HEK293 (cell line): ENCODE results near the gene ZNF19.
A peak's percentile ranks its signal among the peaks of the same experiment; 100 is the strongest.

Experiments used
- CTCF ChIA-PET: fragments of 350-600 bp; formaldehyde crosslinking; extraction: SDS; loops from one replicate; lab custom pipeline; 2021; ENCODE audit warnings: antibody characterized with exemption; lab: Yijun Ruan, JAX
- POLR2A ChIA-PET: fragments of 300-600 bp; formaldehyde crosslinking; extraction: SDS; loops from one replicate; lab custom pipeline; 2020; ENCODE audit warnings: antibody characterized with exemption, inconsistent platforms; lab: Yijun Ruan, JAX
- H3K27ac ChIP-seq: fragments of 200-500 bp; sonication (Bioruptor generic); 2 replicates; pipeline ENCODE4 v1.5.1; 2014; ENCODE audit warnings: low read depth, low read length, control low read depth, inconsistent platforms; ENCODE audit errors: extremely low read depth
- H3K36me3 ChIP-seq, 2 experiments: fragments of 200-500 bp in 1 of 2; sonication (Bioruptor generic) in 1 of 2; 1 replicate in 1 of 2; 2 replicates in 1 of 2; pipeline ENCODE4 v1.5.1; 2014 to 2017; ENCODE audit warnings: inconsistent platforms in 2 of 2, low read length in 2 of 2; ENCODE audit not compliant: control insufficient read depth in 2 of 2, insufficient read depth in 1 of 2
- H3K4me1 ChIP-seq: fragments of 200-500 bp; sonication (Bioruptor generic); 2 replicates; pipeline ENCODE4 v1.5.1; 2014; ENCODE audit warnings: mild to moderate bottlenecking, low read length, inconsistent platforms; ENCODE audit not compliant: control insufficient read depth, insufficient read depth
- H3K4me3 ChIP-seq: 2 replicates; pipeline ENCODE4 v1.5.1; 2011; ENCODE audit warnings: low read depth, mild to moderate bottlenecking, control low read depth, low read length, moderate library complexity
- H3K9me3 ChIP-seq: fragments of 200-500 bp; sonication (Bioruptor generic); 2 replicates; pipeline ENCODE4 v1.5.1; 2014; ENCODE audit warnings: low read depth, low read length, inconsistent platforms; ENCODE audit not compliant: control insufficient read depth, insufficient read depth
- KLF17 ChIP-seq: fragments of 450-650 bp; formaldehyde crosslinking; IDR thresholded peaks from 2 replicates; pipeline ENCODE4 v1.5.1; 2016; ENCODE audit warnings: missing biosample characterization, missing genetic modification characterization
- SALL2 ChIP-seq: fragments of 450-650 bp; formaldehyde crosslinking; IDR thresholded peaks from 2 replicates; pipeline ENCODE4 v1.5.0; 2017; ENCODE audit warnings: missing biosample characterization, mild to moderate bottlenecking, missing genetic modification characterization, borderline replicate concordance
- WT1 ChIP-seq: fragments of 450-650 bp; formaldehyde crosslinking; IDR thresholded peaks from 2 replicates; pipeline ENCODE4 v1.5.1; 2016; ENCODE audit warnings: missing biosample characterization, missing genetic modification characterization
- ZBTB21 ChIP-seq: fragments of 450-650 bp; formaldehyde crosslinking; IDR thresholded peaks from 2 replicates; pipeline ENCODE4 v1.5.1; 2017; ENCODE audit warnings: missing biosample characterization, missing genetic modification characterization
- ZBTB48 ChIP-seq: fragments of 450-650 bp; formaldehyde crosslinking; IDR thresholded peaks from 2 replicates; pipeline ENCODE4 v1.5.1; 2016; ENCODE audit warnings: missing biosample characterization, missing genetic modification characterization
- ZBTB7A ChIP-seq: fragments of 450-650 bp; formaldehyde crosslinking; IDR thresholded peaks from 2 replicates; pipeline ENCODE4 v1.5.1; 2016; ENCODE audit warnings: low read depth, missing biosample characterization, missing genetic modification characterization
- ZNF112 ChIP-seq: fragments of 450-650 bp; formaldehyde crosslinking; IDR thresholded peaks from 2 replicates; pipeline ENCODE4 v1.5.0; 2017; ENCODE audit warnings: missing biosample characterization, missing genetic modification characterization
- ZNF19 ChIP-seq: fragments of 450-650 bp; formaldehyde crosslinking; IDR thresholded peaks from 2 replicates; pipeline ENCODE4; 2016; ENCODE audit warnings: missing biosample characterization, missing genetic modification characterization, low read depth
- ZNF2 ChIP-seq: fragments of 450-650 bp; formaldehyde crosslinking; IDR thresholded peaks from 2 replicates; pipeline ENCODE4 v1.5.1; 2016; ENCODE audit warnings: missing biosample characterization, missing genetic modification characterization
- ZNF223 ChIP-seq: fragments of 450-650 bp; formaldehyde crosslinking; IDR thresholded peaks from 2 replicates; pipeline ENCODE4 v1.5.1; 2016; ENCODE audit warnings: missing biosample characterization, missing genetic modification characterization
- ZNF24 ChIP-seq: fragments of 450-650 bp; formaldehyde crosslinking; IDR thresholded peaks from 2 replicates; pipeline ENCODE4 v1.5.1; 2016; ENCODE audit warnings: missing biosample characterization, missing genetic modification characterization
- ZNF248 ChIP-seq: fragments of 450-650 bp; formaldehyde crosslinking; IDR thresholded peaks from 2 replicates; pipeline ENCODE4 v1.5.1; 2017; ENCODE audit warnings: missing biosample characterization, missing genetic modification characterization
- ZNF335 ChIP-seq: fragments of 450-650 bp; formaldehyde crosslinking; conservative IDR thresholded peaks from 2 replicates; pipeline ENCODE4 v1.5.1; 2016; ENCODE audit warnings: missing biosample characterization, missing genetic modification characterization
- ZNF366 ChIP-seq: fragments of 450-650 bp; formaldehyde crosslinking; conservative IDR thresholded peaks from 2 replicates; pipeline ENCODE4 v1.5.1; 2016; ENCODE audit warnings: missing biosample characterization, missing genetic modification characterization
- ZNF394 ChIP-seq: fragments of 450-650 bp; formaldehyde crosslinking; IDR thresholded peaks from 2 replicates; pipeline ENCODE4 v1.5.1; 2016; ENCODE audit warnings: missing biosample characterization, missing genetic modification characterization, mild to moderate bottlenecking, moderate library complexity, borderline replicate concordance
- ZNF426 ChIP-seq: fragments of 450-650 bp; formaldehyde crosslinking; IDR thresholded peaks from 2 replicates; pipeline ENCODE4 v1.5.1; 2017; ENCODE audit warnings: missing biosample characterization, missing genetic modification characterization, mild to moderate bottlenecking, inconsistent platforms, moderate library complexity
- ZNF48 ChIP-seq: fragments of 450-650 bp; formaldehyde crosslinking; IDR thresholded peaks from 2 replicates; pipeline ENCODE4 v1.5.1; 2016; ENCODE audit warnings: missing biosample characterization, missing genetic modification characterization
- ZNF510 ChIP-seq: fragments of 450-650 bp; formaldehyde crosslinking; IDR thresholded peaks from 2 replicates; pipeline ENCODE4 v1.5.1; 2018; ENCODE audit warnings: mild to moderate bottlenecking, missing genetic modification characterization, missing biosample characterization; ENCODE audit not compliant: insufficient replicate concordance
- ZNF529 ChIP-seq: fragments of 450-650 bp; formaldehyde crosslinking; IDR thresholded peaks from 2 replicates; pipeline ENCODE4 v1.5.1; 2017; ENCODE audit warnings: missing genetic modification characterization, missing biosample characterization; ENCODE audit not compliant: insufficient replicate concordance
- ZNF629 ChIP-seq: fragments of 450-650 bp; formaldehyde crosslinking; IDR thresholded peaks from 2 replicates; pipeline ENCODE4 v1.5.1; 2017; ENCODE audit warnings: missing biosample characterization, missing genetic modification characterization
- TF ChIP-seq, protein P1 (sequence below): fragments of 450-650 bp; formaldehyde crosslinking; IDR thresholded peaks from 2 replicates; pipeline ENCODE4 v1.5.1; 2016; ENCODE audit warnings: missing biosample characterization, missing genetic modification characterization
- TF ChIP-seq, protein P2 (sequence below): fragments of 450-650 bp; IDR thresholded peaks from 2 replicates; pipeline ENCODE4 v1.5.1; 2018; ENCODE audit warnings: missing biosample characterization, missing genetic modification characterization
- TF ChIP-seq, protein P3 (sequence below): fragments of 450-650 bp; formaldehyde crosslinking; IDR thresholded peaks from 2 replicates; pipeline ENCODE4 v1.5.1; 2016; ENCODE audit warnings: missing biosample characterization, missing genetic modification characterization, borderline replicate concordance

The ZNF19 gene

DNA sequence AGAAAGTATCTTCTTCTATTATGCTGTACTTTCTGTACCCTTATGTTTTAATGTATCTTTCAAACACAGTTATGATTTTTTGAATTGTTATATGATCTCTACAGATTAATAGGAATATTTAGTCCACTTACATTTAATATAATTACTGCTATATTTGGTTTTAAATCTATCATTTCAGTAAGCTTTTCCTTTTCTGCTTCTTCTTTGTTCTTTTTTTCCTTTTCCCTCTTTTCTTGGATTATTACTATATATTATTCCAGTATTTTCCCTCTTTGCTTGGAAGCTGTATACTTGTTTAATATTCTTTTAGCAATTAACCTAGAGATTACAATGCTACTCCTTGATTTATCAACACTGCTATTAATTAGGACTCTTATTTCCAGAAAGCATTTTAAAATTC, 60.7 kb downstream of the ZNF19 start:
- TF ChIP-seq, protein P1, sequence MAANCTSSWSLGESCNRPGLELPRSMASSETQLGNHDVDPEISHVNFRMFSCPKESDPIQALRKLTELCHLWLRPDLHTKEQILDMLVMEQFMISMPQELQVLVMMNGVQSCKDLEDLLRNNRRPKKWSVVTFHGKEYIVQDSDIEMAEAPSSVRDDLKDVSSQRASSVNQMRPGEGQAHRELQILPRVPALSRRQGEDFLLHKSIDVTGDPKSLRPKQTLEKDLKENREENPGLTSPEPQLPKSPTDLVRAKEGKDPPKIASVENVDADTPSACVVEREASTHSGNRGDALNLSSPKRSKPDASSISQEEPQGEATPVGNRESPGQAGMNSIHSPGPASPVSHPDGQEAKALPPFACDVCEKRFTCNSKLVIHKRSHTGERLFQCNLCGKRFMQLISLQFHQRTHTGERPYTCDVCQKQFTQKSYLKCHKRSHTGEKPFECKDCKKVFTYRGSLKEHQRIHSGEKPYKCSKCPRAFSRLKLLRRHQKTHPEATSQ (tag by site-specific recombination) = no peak
- TF ChIP-seq SALL2 (no peak), ZNF24 (tag by site-specific recombination) (no peak), ZBTB7A (no peak), ZBTB21 (no peak), ZNF2 (tag by site-specific recombination) (no peak), ZNF366 (tag by site-specific recombination) (no peak), ZNF112 (no peak), ZNF510 (tag by site-specific recombination) (no peak)
- TF ChIP-seq, protein P2, sequence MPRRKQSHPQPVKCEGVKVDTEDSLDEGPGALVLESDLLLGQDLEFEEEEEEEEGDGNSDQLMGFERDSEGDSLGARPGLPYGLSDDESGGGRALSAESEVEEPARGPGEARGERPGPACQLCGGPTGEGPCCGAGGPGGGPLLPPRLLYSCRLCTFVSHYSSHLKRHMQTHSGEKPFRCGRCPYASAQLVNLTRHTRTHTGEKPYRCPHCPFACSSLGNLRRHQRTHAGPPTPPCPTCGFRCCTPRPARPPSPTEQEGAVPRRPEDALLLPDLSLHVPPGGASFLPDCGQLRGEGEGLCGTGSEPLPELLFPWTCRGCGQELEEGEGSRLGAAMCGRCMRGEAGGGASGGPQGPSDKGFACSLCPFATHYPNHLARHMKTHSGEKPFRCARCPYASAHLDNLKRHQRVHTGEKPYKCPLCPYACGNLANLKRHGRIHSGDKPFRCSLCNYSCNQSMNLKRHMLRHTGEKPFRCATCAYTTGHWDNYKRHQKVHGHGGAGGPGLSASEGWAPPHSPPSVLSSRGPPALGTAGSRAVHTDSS (tag by site-specific recombination) = no peak
- POLR2A ChIA-PET = no interaction called here

GRCh38 chr16:71426880-71427615, 62.1 kb downstream of the ZNF19 start:
- no peaks in the 10 kb centered on the region for H3K4me1 ChIP-seq
- POLR2A ChIA-PET = interaction anchor here (0.6 to 1.8 kb wide), 4 partner anchors 35 to 666 kb away, joined by 3 to 8 read pairs (median 6); partner anchors contain the start of genes DHX38, TXNL4B and ZNF23
- CTCF ChIA-PET = interaction anchor here (0.8 to 11.6 kb wide), 8 partner anchors 15 to 218 kb away, joined by 3 to 77 read pairs (median 4); no protein-coding TSS in a partner anchor
- no peaks in the 10 kb centered on the region for H3K9me3 ChIP-seq
- H3K36me3 ChIP-seq = no peaks in the 10 kb centered on the region
- no peak overlapping the region for H3K4me3 ChIP-seq
- no peak overlapping the region for H3K27ac ChIP-seq
- TF ChIP-seq ZBTB48 (tag by site-specific recombination) (no peak), ZNF48 (tag by site-specific recombination) (no peak), ZNF629 (tag by site-specific recombination) (0 out of 2 replicates have a peak, but pooled peaks have one; percentile 48), WT1 (tag by site-specific recombination) (0 out of 2 replicates have a peak, but pooled peaks have one; percentile 14), ZNF529 (tag by site-specific recombination) (no peak), ZNF248 (tag by site-specific recombination) (no peak), ZNF223 (tag by site-specific recombination) (no peak), ZNF19 (tag by site-specific recombination) (no peak), ZNF426 (tag by site-specific recombination) (no peak), ZNF112 (no peak), ZNF335 (tag by site-specific recombination) (no peak), KLF17 (tag by site-specific recombination) (no peak), ZNF394 (tag by site-specific recombination) (0 out of 2 replicates have a peak, but pooled peaks have one; percentile 61)
- TF ChIP-seq, protein P1 (tag by site-specific recombination) = no peak
- TF ChIP-seq, protein P3, sequence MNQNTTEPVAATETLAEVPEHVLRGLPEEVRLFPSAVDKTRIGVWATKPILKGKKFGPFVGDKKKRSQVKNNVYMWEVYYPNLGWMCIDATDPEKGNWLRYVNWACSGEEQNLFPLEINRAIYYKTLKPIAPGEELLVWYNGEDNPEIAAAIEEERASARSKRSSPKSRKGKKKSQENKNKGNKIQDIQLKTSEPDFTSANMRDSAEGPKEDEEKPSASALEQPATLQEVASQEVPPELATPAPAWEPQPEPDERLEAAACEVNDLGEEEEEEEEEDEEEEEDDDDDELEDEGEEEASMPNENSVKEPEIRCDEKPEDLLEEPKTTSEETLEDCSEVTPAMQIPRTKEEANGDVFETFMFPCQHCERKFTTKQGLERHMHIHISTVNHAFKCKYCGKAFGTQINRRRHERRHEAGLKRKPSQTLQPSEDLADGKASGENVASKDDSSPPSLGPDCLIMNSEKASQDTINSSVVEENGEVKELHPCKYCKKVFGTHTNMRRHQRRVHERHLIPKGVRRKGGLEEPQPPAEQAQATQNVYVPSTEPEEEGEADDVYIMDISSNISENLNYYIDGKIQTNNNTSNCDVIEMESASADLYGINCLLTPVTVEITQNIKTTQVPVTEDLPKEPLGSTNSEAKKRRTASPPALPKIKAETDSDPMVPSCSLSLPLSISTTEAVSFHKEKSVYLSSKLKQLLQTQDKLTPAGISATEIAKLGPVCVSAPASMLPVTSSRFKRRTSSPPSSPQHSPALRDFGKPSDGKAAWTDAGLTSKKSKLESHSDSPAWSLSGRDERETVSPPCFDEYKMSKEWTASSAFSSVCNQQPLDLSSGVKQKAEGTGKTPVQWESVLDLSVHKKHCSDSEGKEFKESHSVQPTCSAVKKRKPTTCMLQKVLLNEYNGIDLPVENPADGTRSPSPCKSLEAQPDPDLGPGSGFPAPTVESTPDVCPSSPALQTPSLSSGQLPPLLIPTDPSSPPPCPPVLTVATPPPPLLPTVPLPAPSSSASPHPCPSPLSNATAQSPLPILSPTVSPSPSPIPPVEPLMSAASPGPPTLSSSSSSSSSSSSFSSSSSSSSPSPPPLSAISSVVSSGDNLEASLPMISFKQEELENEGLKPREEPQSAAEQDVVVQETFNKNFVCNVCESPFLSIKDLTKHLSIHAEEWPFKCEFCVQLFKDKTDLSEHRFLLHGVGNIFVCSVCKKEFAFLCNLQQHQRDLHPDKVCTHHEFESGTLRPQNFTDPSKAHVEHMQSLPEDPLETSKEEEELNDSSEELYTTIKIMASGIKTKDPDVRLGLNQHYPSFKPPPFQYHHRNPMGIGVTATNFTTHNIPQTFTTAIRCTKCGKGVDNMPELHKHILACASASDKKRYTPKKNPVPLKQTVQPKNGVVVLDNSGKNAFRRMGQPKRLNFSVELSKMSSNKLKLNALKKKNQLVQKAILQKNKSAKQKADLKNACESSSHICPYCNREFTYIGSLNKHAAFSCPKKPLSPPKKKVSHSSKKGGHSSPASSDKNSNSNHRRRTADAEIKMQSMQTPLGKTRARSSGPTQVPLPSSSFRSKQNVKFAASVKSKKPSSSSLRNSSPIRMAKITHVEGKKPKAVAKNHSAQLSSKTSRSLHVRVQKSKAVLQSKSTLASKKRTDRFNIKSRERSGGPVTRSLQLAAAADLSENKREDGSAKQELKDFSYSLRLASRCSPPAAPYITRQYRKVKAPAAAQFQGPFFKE (tag by site-specific recombination) = no peak

More for the DNA sequence above, 60.7 kb downstream of the ZNF19 start:
- no peaks in the 10 kb centered on the region for H3K36me3 ChIP-seq
- H3K4me3 ChIP-seq = no peak overlapping the region
- no peaks in the 10 kb centered on the region for H3K4me1 ChIP-seq
- CTCF ChIA-PET = interaction anchor here (1.5 to 11.6 kb wide), 2 partner anchors 16 to 182 kb away, joined by 6 to 77 read pairs; no protein-coding TSS in a partner anchor
- no peaks in the 10 kb centered on the region for H3K9me3 ChIP-seq
- H3K27ac ChIP-seq = no peak overlapping the region
